ENCODE measurements around the gene MID1.

DNA sequence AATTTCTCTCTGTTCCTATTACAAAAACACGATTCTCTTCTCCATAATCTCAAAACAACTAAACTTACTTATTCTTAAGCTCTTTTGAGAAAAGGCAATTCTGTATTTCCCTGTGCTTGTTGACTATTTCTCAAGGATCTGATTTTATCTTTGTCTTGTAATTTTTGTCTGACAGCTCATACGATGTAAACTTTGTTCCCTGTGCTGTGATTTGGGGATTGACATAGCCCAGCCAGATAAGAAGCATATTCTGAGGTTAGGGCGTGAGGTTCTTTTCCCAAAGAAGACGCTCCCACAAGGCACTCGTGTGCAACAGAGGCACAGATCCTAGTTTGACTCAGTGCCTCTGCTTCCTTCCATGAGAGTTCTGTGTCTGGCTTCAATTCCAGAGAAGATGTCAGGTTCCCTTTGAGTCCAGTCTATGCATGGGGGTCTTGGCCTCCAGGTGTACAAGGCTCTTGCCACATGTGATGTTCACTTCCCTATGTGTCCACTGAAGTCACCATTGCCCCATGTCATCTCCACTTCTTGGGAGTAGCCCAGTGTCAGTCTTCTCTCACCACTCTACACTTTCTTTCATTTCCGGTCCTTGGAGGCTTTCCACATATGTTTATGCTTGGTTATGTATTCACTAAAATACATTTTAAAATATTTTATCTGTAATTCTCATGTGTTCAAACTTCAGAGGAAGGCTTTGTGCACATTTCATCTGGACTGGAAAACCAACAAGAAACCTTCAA is 94.8 kb downstream of the MID1 start:
- no peak for TF ChIP-seq POLR2A (IDR thresholded peaks at IDR 0.05; ENCODE audit: low read length)
- no peak for TF ChIP-seq GATA1 (IDR thresholded peaks at IDR 0.05; ENCODE audit: low read depth, low read length)

All from erythroblast (primary cell).